COLO829 (cell line): ENCODE measurements around the gene ELOVL2.

Experiments used
- DNase-seq: peaks from one replicate; pipeline ENCODE4 v3.0.0; 2012; ENCODE audit warnings: low spot score

ELOVL2 gene

DNA sequence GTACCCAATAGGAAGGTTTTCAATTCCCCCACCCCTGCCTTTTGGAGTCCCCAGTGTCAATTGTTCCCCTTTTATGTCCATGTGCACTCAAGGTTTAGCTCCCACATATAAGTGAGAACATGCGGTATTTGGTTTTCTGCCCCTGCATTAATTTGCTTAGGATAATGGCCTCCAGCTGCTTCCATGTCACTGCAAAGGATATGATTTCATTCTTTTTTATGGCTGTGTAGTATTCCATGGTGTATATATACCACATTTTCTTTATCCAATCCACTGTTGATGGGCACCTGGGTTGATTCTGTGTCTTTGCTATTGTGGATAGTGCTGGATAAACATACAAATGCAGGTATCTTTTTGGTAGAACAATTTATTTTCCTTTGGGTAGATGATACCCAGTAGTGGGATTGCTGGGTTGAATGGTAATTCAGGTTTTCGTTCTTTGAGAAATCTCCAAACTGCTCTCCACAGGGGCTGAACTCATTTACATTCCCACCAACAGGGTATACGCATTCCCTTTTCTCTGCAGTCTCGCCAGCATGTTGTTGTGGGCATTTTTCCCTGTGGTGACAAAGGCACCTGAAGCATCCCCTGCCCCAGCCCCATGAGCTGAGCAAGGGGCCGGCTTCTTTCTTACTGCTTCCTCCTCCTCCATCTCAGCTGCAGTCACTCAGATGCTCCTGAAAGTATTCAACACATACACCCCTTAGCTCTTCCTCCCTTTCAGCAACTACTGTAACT, 66.7 kb downstream of the ELOVL2 start:
- DNase-seq, result no peak

DNA sequence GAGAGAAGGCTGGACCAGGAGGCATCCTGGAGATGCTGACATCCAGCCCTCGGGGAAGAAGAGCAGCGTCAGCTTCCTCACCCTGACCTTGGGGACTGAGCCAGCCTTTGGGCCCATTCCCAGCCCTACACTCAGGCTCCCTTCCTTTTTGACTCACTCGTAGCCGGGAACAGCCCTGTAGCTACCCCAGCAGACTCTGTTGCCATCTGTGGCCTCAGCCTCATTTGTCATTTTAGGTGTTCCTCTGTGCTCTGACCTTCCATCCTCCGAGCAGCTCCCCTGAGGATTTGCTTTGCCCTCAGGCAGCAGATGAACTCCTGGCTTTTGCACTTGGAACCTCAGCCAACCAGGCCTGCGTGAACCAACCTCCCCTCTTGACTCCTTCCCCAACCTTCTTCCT, 67.5 kb downstream of the ELOVL2 start:
- DNase-seq, result no peak

DNA sequence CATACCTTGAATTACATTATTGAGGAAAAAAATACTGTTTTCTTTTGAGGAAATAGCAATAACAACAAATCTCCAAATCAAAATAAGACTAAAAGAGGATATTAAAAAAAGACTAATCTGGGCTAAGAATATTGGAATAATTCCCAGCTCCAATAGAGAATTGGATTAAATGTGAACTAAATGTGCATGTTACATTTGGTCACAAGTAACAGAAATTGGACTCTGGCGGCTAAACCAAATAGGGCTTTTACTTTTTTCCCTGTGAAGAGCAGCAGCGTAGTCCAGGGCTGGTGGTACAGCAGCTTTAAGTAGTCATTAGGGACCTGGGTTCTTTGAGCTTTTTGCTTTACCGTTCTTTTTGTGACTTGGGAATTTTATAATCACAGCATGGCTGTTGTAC, 71.9 kb downstream of the ELOVL2 start:
- no peak for DNase-seq

DNA sequence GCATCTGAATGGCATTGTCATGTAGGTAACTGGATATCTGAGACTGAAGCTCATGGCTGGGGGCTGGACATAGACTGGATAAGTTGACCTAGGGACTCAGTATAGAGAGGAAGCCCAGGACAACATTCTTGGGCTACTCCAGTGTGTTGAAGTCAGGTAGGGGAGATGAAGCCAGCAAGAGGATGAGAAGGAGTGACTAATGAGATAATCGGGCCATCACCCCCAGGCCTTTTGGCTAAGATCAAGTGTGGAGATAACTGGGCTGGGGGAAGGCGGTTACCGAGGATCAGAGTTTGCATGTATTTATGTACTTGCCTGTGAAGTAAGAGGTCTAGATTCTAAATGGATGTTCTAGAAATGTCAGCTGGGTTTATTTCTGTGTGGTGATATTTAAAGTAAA, 73.4 kb downstream of the ELOVL2 start:
- DNase-seq, result no peak

DNA sequence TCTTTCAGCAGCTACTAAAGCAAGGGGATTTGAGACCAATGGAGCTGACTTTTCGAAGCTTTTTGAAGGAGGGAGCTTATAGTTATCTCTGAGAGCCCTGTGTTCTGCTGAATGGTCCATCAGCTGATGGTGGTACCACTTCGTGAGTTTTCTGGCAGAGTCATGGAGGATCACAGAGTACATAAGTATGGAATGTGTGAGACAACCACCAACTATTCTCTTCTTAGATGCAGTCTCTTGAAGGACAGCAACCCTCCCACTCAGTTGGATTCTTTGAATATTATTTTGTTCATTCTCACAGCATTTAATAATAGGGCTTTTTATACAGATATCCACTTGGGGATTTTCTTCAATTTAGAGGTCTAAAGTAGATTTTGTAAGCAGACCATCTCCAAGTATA, 75.3 kb downstream of the ELOVL2 start:
- peak; percentile 84 for DNase-seq

DNA sequence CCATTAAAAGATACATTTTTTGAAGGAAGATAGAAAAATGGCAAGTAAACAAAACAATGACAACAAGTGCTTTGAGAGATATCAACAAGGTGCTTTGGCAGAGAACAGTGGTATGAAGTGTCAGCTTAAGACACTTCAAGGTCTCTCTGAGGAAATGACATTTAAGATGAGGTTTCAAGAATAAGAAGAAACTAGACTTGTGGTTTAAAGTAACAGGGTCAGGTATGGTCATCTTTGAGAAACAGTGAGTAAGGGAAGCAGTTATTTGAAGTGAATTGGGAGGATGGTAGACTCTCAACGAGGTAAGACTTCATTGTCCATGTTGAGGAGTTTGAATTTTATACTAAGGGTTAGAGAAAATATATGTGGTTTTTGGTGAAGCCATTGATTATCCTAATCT, 79.4 kb downstream of the ELOVL2 start:
- no peak for DNase-seq

DNA sequence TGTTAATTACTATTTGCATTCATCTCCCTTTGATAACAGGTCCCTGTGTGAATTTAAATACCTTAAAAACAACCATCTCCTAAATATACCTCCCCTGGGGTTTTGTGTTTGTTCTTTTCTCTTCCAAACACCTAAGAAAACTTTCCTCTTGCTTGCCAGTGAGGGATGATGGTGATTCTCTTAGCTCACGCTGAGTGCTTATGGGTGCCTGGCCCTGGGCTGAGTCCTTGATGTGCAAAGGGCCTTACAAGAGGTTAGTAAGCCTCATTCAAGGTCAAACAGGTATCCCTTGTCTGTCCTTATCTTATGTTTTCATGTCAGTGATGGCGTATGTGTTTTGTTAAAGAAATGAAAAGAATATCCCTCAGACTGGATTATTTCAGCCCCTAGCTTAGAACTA, 81.0 kb downstream of the ELOVL2 start:
- no peak for DNase-seq

DNA sequence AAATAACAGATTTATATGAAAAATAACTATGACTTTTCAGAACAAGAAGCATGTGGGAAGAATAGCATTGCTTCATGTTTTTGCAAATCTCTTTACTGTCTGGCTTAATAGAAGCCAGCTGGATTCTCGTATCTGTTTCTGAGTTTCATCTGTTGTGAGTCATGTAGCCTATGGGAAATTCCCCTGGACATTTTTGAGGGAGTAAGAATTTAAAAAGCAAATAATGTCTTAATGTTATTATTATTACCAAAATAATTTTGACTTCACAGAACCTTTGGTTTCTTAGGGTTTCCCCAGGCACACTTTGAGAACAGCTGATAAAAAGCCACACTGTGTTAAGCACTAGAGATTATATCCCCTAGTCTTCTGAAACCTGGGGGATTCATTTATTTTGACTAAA, 81.4 kb downstream of the ELOVL2 start:
- DNase-seq, result no peak

DNA sequence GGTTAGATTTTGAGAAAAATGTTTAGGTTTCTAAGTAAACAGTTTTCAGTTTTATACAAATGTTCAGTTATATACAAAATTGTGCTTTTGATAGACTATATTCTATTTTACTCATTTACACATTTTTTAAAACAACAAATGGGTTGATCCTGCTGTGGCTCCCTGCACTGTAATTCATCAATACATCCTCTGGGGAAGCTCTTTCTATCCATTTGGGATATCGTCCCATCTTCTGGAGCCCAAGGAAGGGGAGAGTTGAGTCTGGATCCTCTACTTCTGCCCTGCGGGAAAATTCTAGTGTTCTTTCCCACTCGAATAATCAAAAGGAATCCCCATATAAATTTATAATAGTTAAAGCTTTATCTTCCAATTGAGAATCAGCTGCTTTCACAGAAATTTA, 82.3 kb downstream of the ELOVL2 start:
- DNase-seq, result no peak

DNA sequence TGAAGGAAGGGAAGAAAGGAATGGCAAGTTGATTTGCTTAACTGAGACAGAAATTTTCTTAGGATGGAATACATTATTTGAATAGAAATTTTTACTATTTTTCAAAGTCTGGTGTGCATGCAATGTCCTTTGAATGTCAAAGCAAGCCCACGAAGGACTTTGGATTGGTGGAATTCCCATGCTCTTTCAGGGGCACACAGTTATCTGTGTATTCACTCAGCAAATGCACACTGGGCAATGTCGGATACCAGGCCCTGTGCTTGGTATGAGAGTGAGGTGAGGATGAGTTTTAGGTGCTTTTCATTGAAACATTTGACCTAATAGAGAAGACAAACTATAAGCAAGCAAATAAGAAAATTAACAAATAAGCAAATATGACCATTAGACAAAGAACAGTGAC, 83.9 kb downstream of the ELOVL2 start:
- no peak for DNase-seq

DNA sequence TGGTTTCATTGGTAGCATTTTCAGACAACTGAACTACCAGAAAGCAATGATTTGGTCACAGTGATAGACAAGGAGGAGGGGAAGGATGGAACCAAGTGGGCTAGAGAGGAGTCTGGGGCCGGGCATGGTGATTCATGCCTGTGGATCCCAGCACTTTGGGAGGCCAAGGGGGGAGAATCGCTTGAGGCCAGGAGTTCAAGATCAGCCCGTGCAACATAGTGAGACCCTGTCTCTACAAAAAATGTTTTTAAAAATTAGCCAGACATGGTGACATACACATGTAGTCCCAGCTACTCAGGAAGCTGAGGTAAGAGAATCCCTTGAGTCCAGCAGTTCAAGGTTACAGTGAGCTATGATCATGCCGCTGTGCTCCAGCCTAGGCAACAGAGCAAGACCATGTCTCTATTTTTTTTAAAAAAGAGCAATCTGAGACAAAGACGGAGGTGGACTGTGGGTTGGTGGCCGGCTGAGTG, 86.7 kb downstream of the ELOVL2 start:
- no peak for DNase-seq

DNA sequence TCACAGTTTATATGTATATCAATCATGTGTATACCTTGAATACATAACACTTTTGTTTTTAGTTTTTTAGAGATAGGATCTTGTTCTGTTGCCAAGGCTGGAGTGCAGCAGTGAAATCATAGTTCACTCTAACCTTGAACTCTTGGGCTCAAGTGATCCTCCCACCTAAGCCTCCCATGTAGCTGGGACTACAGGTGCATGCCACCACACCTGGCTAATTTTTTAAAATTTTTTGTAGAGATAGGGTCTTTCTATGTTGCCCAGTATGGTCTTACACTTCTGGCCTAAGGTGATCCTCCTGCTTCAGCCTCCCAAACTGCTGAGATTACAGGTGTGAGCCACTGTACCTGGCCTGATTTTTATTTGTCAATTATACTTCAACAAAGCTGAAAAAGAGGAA, 87.3 kb downstream of the ELOVL2 start:
- DNase-seq, result no peak

DNA sequence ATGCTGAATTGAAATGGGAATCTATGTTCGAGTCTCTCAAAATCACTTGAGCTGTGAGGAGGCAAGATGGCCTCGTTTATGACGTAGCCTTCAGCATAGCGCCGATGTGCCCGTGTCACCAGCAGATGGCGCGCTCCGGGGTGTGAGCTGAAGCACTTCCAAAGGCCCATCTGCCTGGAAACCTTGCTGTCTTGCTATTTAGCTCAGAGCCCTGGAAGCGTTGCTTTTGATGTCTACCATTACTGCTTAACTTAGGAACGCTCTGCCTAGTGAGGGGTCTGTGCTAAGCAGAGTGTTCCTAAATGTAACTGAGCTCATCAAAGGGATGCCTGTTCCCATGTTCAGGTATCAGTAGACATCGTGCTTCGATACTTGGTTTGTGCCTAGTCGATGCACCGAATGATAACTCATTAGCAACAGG, 89.5 kb downstream of the ELOVL2 start:
- DNase-seq, result peak; percentile 80

DNA sequence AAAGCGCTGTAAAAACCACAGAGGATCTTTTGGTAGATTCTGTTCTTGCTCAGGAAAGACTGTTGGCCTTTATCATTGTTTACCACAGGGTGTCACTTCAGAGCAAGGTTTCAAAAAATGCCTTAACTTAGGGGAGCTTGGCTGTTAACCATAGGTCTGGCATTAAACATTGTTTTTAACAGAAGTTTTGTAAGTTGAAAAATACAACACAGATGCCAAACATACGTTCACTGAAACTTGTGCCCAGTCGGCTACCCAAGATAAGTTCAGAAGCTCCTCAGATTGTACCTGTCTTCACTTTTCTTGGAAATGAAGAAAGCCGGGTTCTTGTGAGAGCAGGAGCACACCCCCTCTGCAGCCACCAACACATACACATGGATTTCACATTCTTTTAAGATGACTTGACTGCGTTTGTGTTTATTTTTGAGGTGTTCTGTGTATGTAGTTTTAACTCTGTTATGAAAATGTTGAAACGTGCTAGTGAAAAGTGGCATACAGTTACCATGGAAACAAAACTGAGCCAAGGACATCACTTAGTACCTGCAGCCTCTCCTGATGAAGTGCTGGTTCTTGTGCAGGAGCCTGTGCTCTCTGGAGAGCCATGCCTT, 92.3 kb downstream of the ELOVL2 start:
- DNase-seq, result peak; percentile 80

DNA sequence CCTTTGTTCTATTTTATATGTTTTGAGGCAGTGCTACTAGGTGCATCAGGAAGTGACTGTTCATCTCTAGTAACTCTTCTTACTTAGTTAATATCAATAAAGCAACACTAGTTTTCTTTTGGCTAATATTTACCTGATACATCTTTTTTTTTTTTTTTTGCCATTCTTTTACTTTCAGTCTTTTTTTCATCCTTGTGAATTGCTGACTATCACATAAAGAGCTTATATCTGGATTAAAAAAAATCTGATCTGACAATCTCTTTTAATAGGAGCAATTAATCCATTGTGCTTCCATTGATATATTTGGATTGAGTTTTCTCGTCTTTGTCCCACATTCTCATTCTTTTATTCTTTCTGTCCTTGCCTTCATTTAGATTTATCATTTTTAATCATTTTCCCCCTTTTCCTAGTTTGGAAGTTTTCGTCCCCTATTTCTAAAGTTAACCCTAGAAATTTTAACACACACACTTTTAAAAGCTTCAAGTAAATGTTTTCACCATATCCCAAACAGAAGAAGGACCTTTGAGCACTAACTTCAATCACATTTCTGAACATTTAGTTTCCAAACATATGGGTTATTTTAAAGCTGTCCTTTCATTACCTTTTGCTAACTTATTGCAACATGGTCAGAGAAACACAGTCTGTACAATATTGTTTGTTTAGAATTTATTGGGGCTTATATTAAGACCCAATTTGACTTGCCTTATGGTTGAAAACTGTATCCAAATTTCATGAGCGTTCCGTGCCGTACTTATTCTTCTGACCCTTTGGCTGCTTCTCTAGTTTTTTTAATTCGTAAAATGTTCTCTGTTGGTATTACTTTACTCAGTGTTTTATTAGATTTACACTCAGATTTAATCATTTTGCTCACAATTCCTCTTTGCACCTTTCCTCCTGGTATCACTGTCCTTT, 94.3 kb downstream of the ELOVL2 start:
- no peak for DNase-seq

DNA sequence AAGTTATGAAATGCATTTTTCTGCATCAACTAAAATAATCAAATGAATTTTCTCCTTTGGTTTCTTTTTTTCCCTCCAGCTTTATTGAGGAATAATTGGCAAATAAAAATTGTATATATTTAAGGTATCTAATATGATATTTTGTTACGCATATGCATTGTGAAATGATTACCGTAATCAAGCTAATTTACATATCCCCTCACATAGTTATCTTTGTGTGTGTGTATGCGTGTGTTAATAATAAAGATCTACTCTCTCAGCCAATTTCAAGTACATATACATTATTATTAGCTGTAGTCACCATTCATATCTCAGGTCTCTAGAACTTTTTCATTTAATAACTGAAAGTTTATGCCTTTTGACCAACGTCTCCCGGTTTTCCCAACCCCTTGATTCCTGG, 96.1 kb downstream of the ELOVL2 start:
- DNase-seq, result no peak

DNA sequence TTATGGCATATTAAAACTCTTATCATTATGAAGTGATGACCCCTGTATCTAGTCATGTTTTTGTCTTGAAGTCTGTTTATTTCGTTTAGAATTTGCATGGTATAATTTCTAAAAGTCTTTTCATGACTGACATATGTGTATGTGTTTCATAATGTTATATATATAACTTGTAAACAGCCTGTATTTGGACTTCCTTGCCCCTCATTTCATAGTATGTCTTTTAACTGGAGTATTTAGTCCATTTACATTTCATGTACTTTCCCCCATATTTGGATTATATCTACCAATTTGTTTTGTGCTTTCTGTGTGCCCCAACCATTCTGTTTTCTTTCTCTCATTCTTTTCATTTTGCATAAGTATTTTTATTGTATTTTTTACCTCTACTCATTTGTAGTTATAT, 98.3 kb downstream of the ELOVL2 start:
- DNase-seq, result no peak

DNA sequence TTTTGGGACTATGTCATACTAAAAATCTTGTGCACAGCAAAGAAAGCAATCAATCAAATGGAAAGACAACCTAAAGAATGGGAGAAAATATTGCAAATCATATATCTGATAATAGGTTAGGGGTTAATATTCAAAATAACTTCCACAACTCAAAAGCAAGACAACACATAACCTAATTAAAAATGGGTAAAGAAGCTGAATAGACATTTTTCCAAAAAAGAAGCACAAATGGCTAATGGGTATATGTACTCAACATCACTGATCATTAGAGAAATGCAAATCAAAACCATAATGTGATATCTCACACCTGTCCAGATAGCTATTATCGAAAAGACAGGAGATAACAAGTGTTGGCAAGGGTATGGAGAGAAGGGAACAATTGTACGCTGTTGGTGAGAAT, 104.3 kb downstream of the ELOVL2 start:
- DNase-seq, result no peak

DNA sequence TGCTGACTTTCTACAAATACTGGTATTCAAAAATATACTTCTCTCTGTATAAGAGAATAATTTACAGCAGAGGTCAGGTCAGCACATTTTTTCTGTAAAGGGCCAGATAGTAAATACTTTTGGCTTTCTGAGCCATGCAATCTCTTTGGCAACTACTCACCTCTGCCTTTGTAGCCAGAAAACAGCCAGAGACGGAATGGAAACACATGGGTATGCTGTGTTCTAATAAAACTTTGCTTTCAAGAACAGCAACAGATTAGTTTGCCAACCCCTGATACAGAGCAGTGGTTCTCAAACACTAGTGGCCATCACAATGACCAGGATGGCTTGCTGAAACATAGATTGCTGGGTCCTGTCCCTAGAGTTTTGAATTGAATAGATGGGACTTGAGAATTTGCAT, 111.0 kb downstream of the ELOVL2 start:
- no peak for DNase-seq
